ENCODE measurements around the gene FAM168A. TPM values are rescaled to one million over a fixed set of nuclear protein-coding genes. Genes with fewer than 3 reads are reported as not detected.

The FAM168A gene
- total and polyA plus RNA-seq, 3 donors from 2014 or later, result 20.1 to 30.2 (median 29.8) TPM

- H3K4me3 ChIP-seq, result no peak overlapping the region
- no peaks in the 10 kb centered on the region for H3K36me3 ChIP-seq (ENCODE audit: low read depth, missing control alignments)
- intact Hi-C loops (cut with DNase I; ENCODE audit: low total_unique reads), result no loop called here
- H3K27ac ChIP-seq, result no peak overlapping the region
- 33 to 42% methylated on average over 4 of the region's 4 CpGs for whole genome bisulfite sequencing, 2 donors
- H3K4me1 ChIP-seq, result no peaks in the 10 kb centered on the region
- peak; percentile 60 to 71 (median 65) for TF ChIP-seq CTCF (IDR thresholded peaks at IDR 0.05)
- no peak for TF ChIP-seq POLR2A (IDR thresholded peaks at IDR 0.05)
- DNase-seq, result peak; percentile 84
- no peaks in the 10 kb centered on the region for H3K27me3 ChIP-seq
- no peaks in the 10 kb centered on the region for H3K9me3 ChIP-seq
These were observed 193.9 kb downstream of the FAM168A start for GRCh38 chr11:73404048-73404447.

- 84 to 86% methylated on average over 5 of the region's 5 CpGs for WGBS, 2 donors
- Histone ChIP-seq H3K4me1 (no peaks in the 10 kb centered on the region), H3K4me3 (no peak overlapping the region), H3K27me3 (no peaks in the 10 kb centered on the region), H3K27ac (no peak overlapping the region), H3K9me3 (no peaks in the 10 kb centered on the region), H3K36me3 (ENCODE audit: low read depth, missing control alignments) (no peaks in the 10 kb centered on the region)
- TF ChIP-seq POLR2A (IDR thresholded peaks at IDR 0.05), result no peak
- no peak for TF ChIP-seq CTCF (IDR thresholded peaks at IDR 0.05)
- intact Hi-C loops (cut with DNase I; ENCODE audit: low total_unique reads), result no loop called here
- DNase-seq, result no peak
These were observed 194.4 kb downstream of the FAM168A start for GRCh38 chr11:73403541-73403940.

DNA sequence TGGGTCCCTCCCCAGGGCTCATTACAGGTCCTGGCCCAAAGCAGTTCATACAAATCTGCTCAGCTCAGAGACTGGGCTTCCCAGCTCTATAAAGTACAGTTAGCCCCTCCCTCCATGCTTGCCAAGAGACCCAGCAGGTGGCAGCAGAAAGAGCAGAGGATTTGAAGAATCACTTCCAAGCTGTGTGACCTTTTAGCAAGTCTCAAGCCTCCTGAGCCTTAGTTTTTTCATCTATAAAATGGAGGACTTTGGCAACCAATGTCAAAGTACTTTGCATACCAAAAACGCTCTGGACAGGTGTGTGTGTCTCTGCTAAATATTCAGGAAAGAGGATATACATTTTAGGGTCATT is 195.1 kb downstream of the FAM168A start:
- TF ChIP-seq CTCF (IDR thresholded peaks at IDR 0.05) (no peak), POLR2A (IDR thresholded peaks at IDR 0.05) (no peak)
- Histone ChIP-seq H3K4me1 (no peaks in the 10 kb centered on the region), H3K27ac (no peak overlapping the region), H3K9me3 (no peaks in the 10 kb centered on the region), H3K27me3 (no peaks in the 10 kb centered on the region), H3K4me3 (no peak overlapping the region), H3K36me3 (ENCODE audit: low read depth, missing control alignments) (no peaks in the 10 kb centered on the region)
- 82 to 83% methylated on average over 1 of the region's 1 CpG for WGBS, 2 donors
- DNase-seq, result no peak
- intact Hi-C loops (cut with DNase I; ENCODE audit: low total_unique reads), result no loop called here

- 88 to 94% methylated on average over 13 to 15 of the region's 15 CpGs for WGBS, 2 donors
- intact Hi-C loops (cut with DNase I; ENCODE audit: low total_unique reads), result no loop called here
These were observed 195.7 kb downstream of the FAM168A start for GRCh38 chr11:73401924-73402833.

More at GRCh38 chr11:73401924-73402833, 195.7 kb downstream of the FAM168A start:
- no peaks in the 10 kb centered on the region for H3K4me1 ChIP-seq
- H3K4me3 ChIP-seq, result no peak overlapping the region
- no peak for DNase-seq
- H3K9me3 ChIP-seq, result no peaks in the 10 kb centered on the region
- TF ChIP-seq CTCF (IDR thresholded peaks at IDR 0.05), result no peak
- no peaks in the 10 kb centered on the region for H3K27me3 ChIP-seq
- no peaks in the 10 kb centered on the region for H3K36me3 ChIP-seq (ENCODE audit: low read depth, missing control alignments)
- no peak overlapping the region for H3K27ac ChIP-seq
